NCI-H82 treated with DMSO at 0.1 percent for 48 hours (cell line): Measurements from ENCODE around the gene RAB40B.

Experiments
- DNase-seq: peaks from one replicate; lab custom pipeline; 2025; ENCODE audit not compliant: unreplicated experiment; lab: John Stamatoyannopoulos, UW

Gene RAB40B

DNA sequence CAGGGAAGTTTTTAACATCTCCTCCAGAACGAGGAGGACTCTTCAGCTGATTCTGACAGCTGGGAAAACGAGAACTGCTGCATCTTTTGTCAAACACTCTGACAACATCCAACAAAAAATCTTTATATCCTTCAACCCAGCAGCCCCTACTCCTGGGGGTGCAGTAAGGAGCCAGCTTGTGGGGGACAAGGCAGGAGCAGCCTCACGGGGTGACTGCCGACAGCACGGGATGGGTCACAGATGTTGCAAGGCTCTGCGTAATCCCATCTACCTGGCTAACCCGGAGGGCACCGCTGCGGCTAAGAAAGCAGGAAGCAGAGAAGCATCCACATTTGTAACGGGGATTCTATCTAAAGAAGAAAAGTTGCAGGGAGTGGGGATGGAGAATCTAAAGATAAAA is 78.9 kb downstream of the RAB40B start:
- DNase-seq: no peak

DNA sequence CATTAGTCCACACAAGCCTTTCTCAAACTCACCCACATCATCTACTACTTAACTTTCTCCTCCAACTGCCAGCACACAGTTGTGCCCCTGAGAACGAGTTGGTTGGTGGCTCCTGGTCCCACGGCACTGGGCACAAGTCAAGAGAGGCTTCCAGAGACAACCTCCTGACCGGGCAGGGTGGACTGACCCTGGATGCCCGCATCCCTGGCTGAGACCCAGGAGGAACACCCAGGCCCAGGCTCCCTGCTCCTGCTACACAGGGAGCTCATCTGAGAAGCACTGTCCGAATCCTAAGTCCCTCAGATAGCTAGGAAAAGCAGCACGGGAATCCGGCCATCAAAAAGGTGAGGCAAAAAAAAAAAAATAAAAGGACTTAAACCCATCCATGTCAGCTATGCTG is 79.3 kb downstream of the RAB40B start:
- DNase-seq: no peak

DNA sequence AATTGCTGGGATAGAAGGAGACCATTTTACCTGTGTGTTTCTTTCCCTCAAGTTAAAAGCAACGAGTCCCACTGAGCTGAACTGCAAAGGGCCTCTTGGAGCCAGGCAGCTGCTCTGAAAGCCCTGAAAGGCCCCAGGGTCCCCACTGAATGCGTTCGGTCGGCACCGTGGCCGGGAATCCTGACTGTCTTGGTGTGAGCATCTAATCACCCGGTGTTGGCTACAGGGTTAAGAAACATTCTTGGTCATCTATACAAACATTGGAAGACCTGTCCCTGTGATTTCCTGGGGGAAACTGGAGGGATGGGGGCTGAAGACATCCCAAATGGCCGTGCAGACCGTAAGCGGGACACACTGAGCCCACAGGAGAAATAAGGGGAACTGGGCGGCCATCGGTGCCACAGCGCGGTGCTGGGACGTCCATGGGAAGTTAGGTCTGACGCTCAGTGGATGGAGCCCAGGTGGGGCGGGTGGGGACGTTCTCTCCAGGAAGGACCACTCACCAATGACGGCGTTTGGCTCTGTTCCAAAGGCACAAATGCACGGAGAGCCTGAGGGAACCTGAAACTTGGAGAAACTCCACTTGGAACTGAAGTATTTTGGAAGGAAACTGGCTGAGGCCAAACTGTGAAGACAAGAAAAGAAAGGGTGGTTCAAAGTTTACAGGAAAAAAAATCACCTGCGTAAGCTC is 82.3 kb downstream of the RAB40B start:
- DNase-seq: no peak

DNA sequence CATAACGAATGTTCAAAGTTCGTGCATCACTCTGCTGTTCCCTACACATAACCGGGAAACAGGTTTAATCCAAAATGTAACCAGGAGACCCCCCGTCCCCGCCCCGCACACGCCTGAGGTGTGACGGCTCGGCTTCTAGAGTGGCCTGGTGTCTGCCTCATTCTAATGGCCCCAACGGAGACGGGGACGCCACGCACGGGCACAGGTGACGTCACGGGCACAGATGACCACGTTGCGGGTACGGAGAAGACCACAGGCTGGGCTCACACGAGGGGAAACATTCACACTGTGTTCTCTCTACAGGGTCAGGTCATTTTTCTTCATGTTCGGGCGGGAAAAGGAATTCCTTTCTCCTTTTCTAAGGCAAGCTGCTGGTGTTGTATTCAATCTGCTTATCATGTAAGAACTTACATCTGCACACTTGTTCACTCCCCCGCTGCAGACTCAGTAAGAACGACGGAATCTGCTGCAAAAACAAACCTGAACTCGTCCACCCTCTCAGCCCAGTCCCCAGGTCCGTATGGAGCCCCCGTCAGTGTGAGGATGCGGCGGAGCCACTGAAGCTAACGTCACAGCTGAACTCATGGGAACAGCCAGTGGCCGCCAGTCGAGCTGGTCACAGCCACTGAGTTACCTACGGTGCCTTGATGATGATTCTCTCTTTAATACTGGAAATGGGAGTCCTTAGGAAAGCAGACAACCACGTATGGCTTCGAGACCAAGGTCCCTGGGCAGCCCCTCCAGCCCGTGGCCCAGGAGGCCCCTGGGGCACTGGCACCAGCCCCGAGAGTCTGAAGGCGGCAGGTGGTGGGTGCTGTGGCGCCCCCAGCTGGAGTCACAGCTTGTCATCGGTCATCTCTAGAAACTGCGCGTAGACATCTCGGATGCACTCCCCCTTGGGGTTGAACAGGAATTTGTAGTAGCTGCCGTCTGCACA is 83.1 kb downstream of the RAB40B start:
- DNase-seq: no peak

DNA sequence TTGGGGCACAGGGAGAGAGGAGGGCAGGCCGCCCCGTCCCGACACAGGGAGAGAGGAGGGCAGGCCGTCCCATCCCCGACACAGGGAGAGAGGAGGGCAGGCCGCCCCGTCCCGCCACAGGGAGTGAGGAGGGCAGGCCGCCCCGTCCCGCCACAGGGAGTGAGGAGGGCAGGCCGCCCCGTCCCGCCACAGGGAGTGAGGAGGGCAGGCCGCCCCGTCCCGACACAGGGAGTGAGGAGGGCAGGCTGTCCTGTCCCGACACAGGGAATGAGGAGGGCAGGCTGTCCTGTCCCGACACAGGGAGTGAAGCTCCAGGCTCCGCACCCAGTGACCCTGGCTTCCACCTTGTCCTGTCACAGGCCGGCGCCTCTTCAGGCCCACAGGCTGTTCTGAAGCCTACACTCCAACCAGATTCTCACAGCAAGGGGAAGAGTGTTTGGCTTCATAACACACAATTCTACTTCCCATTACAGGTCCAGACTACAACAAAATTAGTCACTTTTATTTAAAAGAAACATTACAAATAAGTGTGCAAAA is 84.3 kb downstream of the RAB40B start:
- no peak for DNase-seq

DNA sequence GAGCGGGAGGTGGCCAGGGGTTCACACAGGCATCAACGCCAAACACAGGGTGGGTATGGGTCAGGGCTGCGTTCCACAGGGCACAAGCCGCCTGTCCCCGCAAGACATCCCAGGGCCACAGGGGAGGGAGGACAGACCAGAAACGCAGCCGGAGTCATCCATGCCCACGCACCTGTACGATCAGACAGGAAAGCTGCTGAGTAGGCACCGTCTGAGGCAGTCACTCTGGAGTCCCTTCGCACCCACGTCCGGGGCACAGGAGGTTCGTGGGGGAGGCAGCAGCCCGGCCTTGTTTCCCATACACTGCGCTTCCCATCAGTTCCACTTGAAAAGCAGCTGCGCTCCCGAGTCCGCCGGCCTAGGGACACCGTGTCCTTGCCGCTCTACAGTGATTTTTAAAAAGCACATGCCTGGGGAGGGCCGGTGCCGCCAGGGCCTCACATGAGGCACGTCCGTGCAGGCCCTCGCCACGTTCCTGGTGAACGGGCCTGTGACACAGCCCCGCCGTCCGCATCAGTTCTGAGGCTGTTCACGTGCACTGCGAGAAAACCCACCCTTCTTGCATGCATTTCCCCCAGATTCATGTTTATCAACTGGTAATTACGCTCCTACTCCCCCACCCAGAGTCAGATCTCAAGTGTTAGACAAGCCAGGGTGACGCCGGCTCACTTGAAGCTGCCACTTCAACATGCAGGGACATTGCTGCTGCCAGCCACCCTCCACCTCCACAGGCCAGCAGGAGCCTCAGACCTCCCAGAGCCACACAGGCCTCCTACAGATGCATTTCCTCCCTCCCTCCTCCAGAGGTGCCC is 85.0 kb downstream of the RAB40B start:
- no peak for DNase-seq

DNA sequence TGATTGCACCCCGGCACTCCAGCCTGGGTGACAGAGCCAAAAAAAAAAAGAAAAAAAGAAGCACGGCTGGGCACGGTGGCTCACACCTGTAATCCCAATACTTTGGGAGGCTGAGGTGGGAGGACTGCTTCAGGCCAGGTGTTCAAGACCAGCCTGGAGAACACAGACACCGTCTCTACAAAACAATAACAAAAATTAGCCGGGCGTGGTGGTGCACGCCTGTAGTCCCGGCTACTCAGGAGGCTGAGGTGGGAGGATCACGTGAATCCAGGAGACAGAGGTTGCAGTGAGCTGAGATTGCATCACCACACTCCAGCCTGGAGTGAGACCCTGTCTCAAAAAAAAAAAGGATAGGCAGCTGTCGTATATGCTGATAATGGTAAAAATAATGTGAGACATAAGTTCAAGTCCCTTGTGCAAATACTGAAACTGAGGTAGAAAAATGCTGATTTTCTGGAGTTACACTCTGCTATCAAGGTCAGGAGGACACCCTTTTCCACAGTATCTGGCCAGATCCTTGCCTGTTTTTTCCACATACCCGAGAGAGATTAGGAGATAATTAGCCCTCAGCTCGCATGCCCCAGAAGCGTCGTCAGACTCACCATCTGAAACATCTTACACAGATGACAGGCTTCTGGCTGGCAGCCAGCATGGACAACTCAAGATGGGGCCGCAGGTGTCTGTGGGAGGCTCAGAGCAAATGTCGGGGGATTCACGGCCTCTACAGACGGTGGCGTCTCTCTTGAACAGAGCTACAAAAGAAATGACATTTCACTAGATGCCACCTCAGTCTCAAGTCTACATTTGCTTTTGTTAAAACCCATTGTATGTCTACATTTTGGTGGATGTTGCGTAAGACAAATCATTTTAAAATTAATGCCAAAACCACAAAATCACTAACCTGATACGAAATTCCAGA is 87.1 kb downstream of the RAB40B start:
- DNase-seq: peak; percentile 90

DNA sequence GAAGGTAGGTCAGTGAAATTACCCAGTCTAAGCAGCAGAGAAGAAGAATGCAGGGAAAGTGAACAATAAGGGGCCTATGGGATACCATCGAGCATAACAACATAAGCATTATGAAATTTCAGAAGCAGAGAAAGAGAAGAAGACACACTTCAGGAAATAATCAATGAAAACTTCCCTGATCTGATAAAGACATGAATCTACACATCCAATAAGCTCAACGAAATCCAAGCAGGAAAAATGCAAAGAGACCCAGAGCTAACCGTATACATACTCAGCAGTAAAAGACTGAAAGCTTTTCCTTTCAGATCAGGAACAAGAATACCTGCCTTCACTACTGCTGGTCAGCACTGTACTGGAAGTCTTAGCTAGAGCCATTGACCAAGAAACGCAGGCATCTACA is 88.8 kb downstream of the RAB40B start:
- DNase-seq: no peak

DNA sequence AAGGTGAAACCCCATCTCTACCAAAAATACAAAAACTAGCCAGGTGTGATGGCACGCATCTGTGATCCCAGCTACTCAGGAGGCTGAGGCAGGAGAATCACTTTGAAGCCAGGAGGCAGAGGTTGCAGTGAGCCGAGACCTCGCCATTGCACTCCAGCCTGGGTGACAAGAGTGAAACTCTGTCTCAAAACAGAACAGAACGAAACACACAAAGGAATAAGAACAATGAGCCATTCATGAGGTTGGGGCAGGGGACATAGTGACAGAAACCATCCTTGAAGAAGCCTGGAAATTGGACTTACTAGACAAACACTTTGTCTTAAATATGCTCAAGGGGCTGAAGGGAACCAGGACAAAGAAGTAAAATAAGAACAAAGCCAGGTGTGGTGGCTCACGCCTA is 89.7 kb downstream of the RAB40B start:
- DNase-seq: no peak

DNA sequence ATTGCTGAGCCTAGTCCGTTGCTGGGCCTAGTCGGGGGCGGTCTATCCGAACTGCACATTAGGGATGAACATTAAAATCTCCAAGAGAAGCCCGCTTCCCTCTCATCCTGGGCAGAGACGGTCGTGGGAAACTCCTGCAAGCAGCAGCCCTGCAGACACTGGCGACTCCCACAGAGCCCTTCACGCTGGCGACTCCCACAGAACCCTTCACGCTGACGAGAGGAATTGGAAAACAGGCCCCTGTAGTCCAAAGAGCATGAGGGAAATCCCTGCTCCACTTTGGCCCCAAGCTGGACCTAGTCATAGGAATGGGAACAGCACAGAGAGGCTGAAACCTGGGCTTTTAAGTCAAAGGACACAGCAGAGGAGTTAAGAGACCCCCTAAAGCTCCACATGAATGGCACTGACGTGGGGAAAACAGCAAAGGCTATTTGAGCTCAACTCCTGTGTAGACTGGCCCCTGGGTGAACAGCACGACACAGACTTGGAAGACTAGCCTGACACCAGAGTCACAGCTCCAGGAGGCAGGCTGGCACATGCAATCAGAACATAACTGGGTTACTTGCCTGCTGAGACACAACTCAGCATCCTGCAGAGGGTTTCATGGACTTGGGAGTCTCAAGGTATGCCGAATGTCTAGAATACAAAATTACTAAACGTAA is 92.4 kb downstream of the RAB40B start:
- DNase-seq: no peak
